ENCODE measurements around the gene MX2. TPM values are rescaled to one million over a fixed set of nuclear protein-coding genes. Genes with fewer than 3 reads are reported as not detected.

The MX2 gene
- total and polyA plus RNA-seq, 9 of the 15 experiments (the other 6 are each of a cell fraction or from before 2014, with no cell fraction given), result 0.10 to 0.95 (median 0.47) TPM; not detected in 1

DNA sequence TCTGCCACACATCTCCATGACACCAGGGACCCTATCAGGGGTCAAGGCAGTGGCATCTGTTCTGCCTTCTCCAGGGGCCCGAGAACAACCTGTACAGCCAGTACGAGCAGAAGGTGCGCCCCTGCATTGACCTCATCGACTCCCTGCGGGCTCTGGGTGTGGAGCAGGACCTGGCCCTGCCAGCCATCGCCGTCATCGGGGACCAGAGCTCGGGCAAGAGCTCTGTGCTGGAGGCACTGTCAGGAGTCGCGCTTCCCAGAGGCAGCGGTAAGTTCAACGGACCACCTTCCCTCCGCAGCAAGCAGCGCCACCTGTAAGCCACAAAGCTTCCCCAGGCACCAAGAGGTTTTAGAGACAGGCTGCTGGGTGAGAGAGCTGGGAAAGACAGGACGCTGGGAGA is 15.9 kb downstream of the MX2 start:
- DNase-seq (ENCODE audit: extremely low read depth in 1 of 4, low spot score in 3 of 4), result no peak
- no peaks in the 10 kb centered on the region for H3K79me2 ChIP-seq (ENCODE audit: control insufficient read depth, insufficient read depth, low read length)
- peaks cover 7% of the 10 kb centered on the region; the same call in 1 of the 2 replicates for H4K20me1 ChIP-seq (replicated peaks; ENCODE audit: control insufficient read depth, insufficient read depth, low read length)
- H3K4me2 ChIP-seq (ENCODE audit: insufficient read depth, low read length), result no peak overlapping the region
- H3K9ac ChIP-seq (ENCODE audit: insufficient read depth in 1 of 2, low read depth in 2 of 2, low read length in 2 of 2), result peak overlapping the region in 1 of 2 experiments; percentile 45; a peak in 1 of 4 replicates
- intact Hi-C loops (cut with micrococcal nuclease) (no loop called here), in situ Hi-C loops (cut with MboI) (no loop called here)
- no TSS peak for BruUV-seq (replicated peaks)
- no peaks in the 10 kb centered on the region for H3K9me3 ChIP-seq (replicated peaks; ENCODE audit: control insufficient read depth, insufficient read depth, low read depth, low read length)
- no peak overlapping the region for H3K27ac ChIP-seq (ENCODE audit: extremely low read depth, low read depth, low read length)
- TF ChIP-seq BRD9 (IDR thresholded peaks at IDR 0.05; ENCODE audit: low read depth, partially characterized antibody) (no peak), CREBBP (IDR thresholded peaks at IDR 0.05; ENCODE audit: low read depth, low read length) (no peak), ZNF175 (CRISPR knock-in tag; IDR thresholded peaks at IDR 0.05; ENCODE audit: low read depth) (no peak), BMI1 (IDR thresholded peaks at IDR 0.05; ENCODE audit: low read length) (no peak), SPI1 (IDR thresholded peaks at IDR 0.05; ENCODE audit: borderline replicate concordance, low read depth, low read length) (no peak), ZBTB7A (IDR thresholded peaks at IDR 0.05; ENCODE audit: borderline replicate concordance, control insufficient read depth, low read depth, low read length) (no peak), U2AF1 (optimal IDR thresholded peaks at IDR 0.05; ENCODE audit: low read depth, low read length) (no peak), CHD1 (IDR thresholded peaks at IDR 0.05; ENCODE audit: low read length) (no peak)
- TF ChIP-seq, protein P1, sequence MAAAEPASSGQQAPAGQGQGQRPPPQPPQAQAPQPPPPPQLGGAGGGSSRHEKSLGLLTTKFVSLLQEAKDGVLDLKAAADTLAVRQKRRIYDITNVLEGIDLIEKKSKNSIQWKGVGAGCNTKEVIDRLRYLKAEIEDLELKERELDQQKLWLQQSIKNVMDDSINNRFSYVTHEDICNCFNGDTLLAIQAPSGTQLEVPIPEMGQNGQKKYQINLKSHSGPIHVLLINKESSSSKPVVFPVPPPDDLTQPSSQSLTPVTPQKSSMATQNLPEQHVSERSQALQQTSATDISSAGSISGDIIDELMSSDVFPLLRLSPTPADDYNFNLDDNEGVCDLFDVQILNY (CRISPR knock-in tag; IDR thresholded peaks at IDR 0.05), result no peak
- H3K9me1 ChIP-seq (ENCODE audit: control insufficient read depth, insufficient read depth, low read length), result no peaks in the 10 kb centered on the region
- H2AFZ ChIP-seq (ENCODE audit: low read depth, low read length), result no peak overlapping the region
- CTCF ChIA-PET (ENCODE audit: low intra/inter-chr PET ratio), result no interaction called here
- FAIRE-seq, result no peak
- H3K4me3 ChIP-seq, result no peak overlapping the region
- ATAC-seq, result no peak; the same call in 2 of the 3 replicates
- no peaks in the 10 kb centered on the region for H3K36me3 ChIP-seq (ENCODE audit: control insufficient read depth, insufficient read depth, low read length)
- H3K4me1 ChIP-seq (replicated peaks in 1 of 2; ENCODE audit: control insufficient read depth in 2 of 2, insufficient read depth in 2 of 2, low read length in 2 of 2), result no peaks in the 10 kb centered on the region
- peaks cover 2 to 44% of the 10 kb centered on the region in 2 experiments; a peak in 3 of 5 replicates for H3K27me3 ChIP-seq (ENCODE audit: control insufficient read depth in 2 of 2, insufficient read depth in 2 of 2, low read length in 2 of 2)
- POLR2A ChIA-PET, result interaction anchor here (0.7 kb wide), 1 partner anchor 1191 kb away, joined by 3 read pairs; no protein-coding TSS in a partner anchor
- WGBS (ENCODE audit: insufficient coverage, low coverage, missing lambda C conversion rate), result 0% methylated on average over 16 of the region's 16 CpGs

Measured in K562 (cell line).